ENCODE measurements around the gene PDZD4.
"Not testable (repeated sequence)": the region's sequence is repeated elsewhere in the genome, so short reads cannot be mapped to it uniquely, and the experiment has no call there.

PDZD4 gene

GRCh38 chrX:153844509-153845082 lies 14.3 kb upstream of the PDZD4 start:
- no peak for DNase-seq (ENCODE audit: low read depth)

GRCh38 chrX:153836921-153837320 lies 6.6 kb upstream of the PDZD4 start:
- DNase-seq (ENCODE audit: low read depth): no peak

GRCh38 chrX:153832728-153833127 lies 2.4 kb upstream of the PDZD4 start:
- DNase-seq (ENCODE audit: low read depth): no peak

GRCh38 chrX:153831429-153832150 lies 1.2 kb upstream of the PDZD4 start:
- DNase-seq (ENCODE audit: low read depth): no peak

- DNase-seq (ENCODE audit: low read depth): no peak
Measured at GRCh38 chrX:153830640-153831428, 490 bp upstream of the PDZD4 start.

- DNase-seq (ENCODE audit: low read depth): no peak
Measured at GRCh38 chrX:153829549-153829798, 870 bp downstream of the PDZD4 start.

- no peak for DNase-seq (ENCODE audit: low read depth)
Measured at GRCh38 chrX:153828723-153829548, 1.4 kb downstream of the PDZD4 start.

GRCh38 chrX:153828308-153828707 lies 2.0 kb downstream of the PDZD4 start:
- no peak for DNase-seq (ENCODE audit: low read depth)

GRCh38 chrX:153827903-153828302 lies 2.4 kb downstream of the PDZD4 start:
- DNase-seq (ENCODE audit: low read depth): no peak

- no peak for DNase-seq (ENCODE audit: low read depth)
Measured at GRCh38 chrX:153827016-153827415, 3.3 kb downstream of the PDZD4 start.

- no peak for DNase-seq (ENCODE audit: low read depth)
Measured at GRCh38 chrX:153825042-153825441, 5.3 kb downstream of the PDZD4 start.

- DNase-seq (ENCODE audit: low read depth): no peak
Measured at GRCh38 chrX:153824348-153824747, 6.0 kb downstream of the PDZD4 start.

GRCh38 chrX:153821066-153821465 lies 9.3 kb downstream of the PDZD4 start:
- no peak for DNase-seq (ENCODE audit: low read depth)

GRCh38 chrX:153820601-153821000 lies 9.7 kb downstream of the PDZD4 start:
- no peak for DNase-seq (ENCODE audit: low read depth)

- no peak for DNase-seq (ENCODE audit: low read depth)
Measured at GRCh38 chrX:153819384-153820040, 10.8 kb downstream of the PDZD4 start.

- DNase-seq (ENCODE audit: low read depth): no peak
Measured at GRCh38 chrX:153818571-153819383, 11.6 kb downstream of the PDZD4 start.

- DNase-seq (ENCODE audit: low read depth): not testable (repeated sequence)
Measured at GRCh38 chrX:153818064-153818463, 12.3 kb downstream of the PDZD4 start.

- no peak for DNase-seq (ENCODE audit: low read depth)
Measured at GRCh38 chrX:153816831-153817690, 13.3 kb downstream of the PDZD4 start.

GRCh38 chrX:153814591-153815315 lies 15.6 kb downstream of the PDZD4 start:
- no peak for DNase-seq (ENCODE audit: low read depth)
